T-cell (primary cell): ENCODE measurements around the gene KCNA5. TPM values are rescaled to one million over a fixed set of nuclear protein-coding genes. Genes with fewer than 3 reads are reported as not detected.

Experiments
- ATAC-seq, 4 experiments: fragments of 200-7000 bp in 3 of 4; fragments of 150-1000 bp in 1 of 4; cut with Tn5 transposase; replicated peaks in 1 of 4; 1 replicate in 3 of 4; 2 replicates in 1 of 4; pipeline ENCODE4 v1.10.0; 2021; ENCODE audit warnings: moderate library complexity in 3 of 4, mild to moderate bottlenecking in 2 of 4, moderate number of reproducible peaks in 1 of 4
- CTCF ChIA-PET, 2 donors: fragments of 300-600 bp; sonication (Branson Sonifier 250); formaldehyde crosslinking; loops; one replicate each; lab custom pipeline; 2022; ENCODE audit warnings: antibody characterized with exemption in 2 of 2; lab: Charles Lee
- POLR2A ChIA-PET, 2 donors: fragments of 300-600 bp; sonication (Branson Sonifier 250); formaldehyde crosslinking; loops; one replicate each; lab custom pipeline; 2022; ENCODE audit warnings: antibody characterized with exemption in 2 of 2; lab: Charles Lee
- DNase-seq, 35 experiments: peaks; one replicate each; pipeline versions ENCODE4 v3.0.0 to v3.0.0-alpha.2; 2013 to 2023
- H3K27ac ChIP-seq: one replicate; pipeline ENCODE4 v1.5.1; 2013; ENCODE audit warnings: low read length
- H3K27me3 ChIP-seq, 2 experiments: replicated peaks in 1 of 2; 1 replicate in 1 of 2; 2 replicates in 1 of 2; pipeline versions ENCODE4 v1.6.1 to v1.7.0; 2013; ENCODE audit warnings: low read length in 1 of 2, mixed read lengths in 1 of 2; ENCODE audit not compliant: control insufficient read depth in 2 of 2, insufficient read depth in 2 of 2; ENCODE audit errors: extremely low read depth in 1 of 2
- H3K36me3 ChIP-seq, 2 donors: 1 replicate in 1 of 2; 2 replicates in 1 of 2; pipeline versions ENCODE4 v1.6.1 to v1.7.0; 2013; ENCODE audit warnings: low read length in 1 of 2; ENCODE audit not compliant: control insufficient read depth in 2 of 2, insufficient read depth in 1 of 2; ENCODE audit errors: extremely low read depth in 1 of 2
- H3K4me1 ChIP-seq, 2 experiments: 1 replicate in 1 of 2; 2 replicates in 1 of 2; pipeline versions ENCODE4 v1.6.1 to v1.7.0; 2013; ENCODE audit warnings: low read length in 2 of 2, mixed read lengths in 1 of 2; ENCODE audit not compliant: insufficient read depth in 2 of 2, control insufficient read depth in 1 of 2; ENCODE audit errors: extremely low read depth in 1 of 2
- H3K4me3 ChIP-seq, 2 donors: 1 replicate in 1 of 2; 2 replicates in 1 of 2; pipeline versions ENCODE4 v1.5.1 to v1.7.0; 2013; ENCODE audit warnings: mild to moderate bottlenecking in 2 of 2, low read length in 1 of 2, moderate library complexity in 1 of 2; ENCODE audit not compliant: control insufficient read depth in 1 of 2; ENCODE audit errors: extremely low read depth in 1 of 2
- H3K9me3 ChIP-seq: 2 replicates; pipeline ENCODE4 v1.7.0; 2013
- H3K27ac Mint-ChIP-seq, 2 donors: one replicate each; pipeline ENCODE4 v1.8.0; 2020 to 2021; ENCODE audit warnings: mild to moderate bottlenecking in 2 of 2, mixed read lengths in 2 of 2
- H3K27me3 Mint-ChIP-seq, 2 donors: one replicate each; pipeline ENCODE4 v1.8.0; 2021 to 2022; ENCODE audit warnings: mixed read lengths in 2 of 2
- H3K36me3 Mint-ChIP-seq: one replicate; pipeline ENCODE4 v1.8.0; 2021; ENCODE audit warnings: mixed read lengths
- H3K4me1 Mint-ChIP-seq, 3 donors: one replicate each; pipeline ENCODE4 v1.8.0; 2020 to 2022; ENCODE audit warnings: mixed read lengths in 3 of 3, mild to moderate bottlenecking in 1 of 3
- H3K4me3 Mint-ChIP-seq, 3 donors: one replicate each; pipeline ENCODE4 v1.8.0; 2020 to 2022; ENCODE audit warnings: mild to moderate bottlenecking in 3 of 3, mixed read lengths in 3 of 3, moderate library complexity in 3 of 3
- H3K9me3 Mint-ChIP-seq, 3 donors: one replicate each; pipeline ENCODE4 v1.8.0; 2020 to 2022; ENCODE audit warnings: mixed read lengths in 3 of 3
- WGBS: methylation state at CpG from one replicate; pipeline ENCODE4 v1.1.5; 2013; ENCODE audit warnings: missing lambda C conversion rate; ENCODE audit not compliant: insufficient coverage; 5-methylcytosine and 5-hydroxymethylcytosine counted together
- total RNA-seq, 35 experiments: library from RNA in 6 of 35; stranded (reverse) in 6 of 35; fragments of 120-200 nt in 1 of 35; gene quantifications; one replicate each; pipeline versions ENCODE4 v1.2.1 to v1.2.4 and lab custom pipeline; 2013 to 2026

The KCNA5 gene
- total RNA-seq (not detected), total RNA-seq (lab: John Stamatoyannopoulos, UW) (0 to 0.22 (median 0) reads per million in 29 experiments)
- not detected for total RNA-seq (2013)

DNA sequence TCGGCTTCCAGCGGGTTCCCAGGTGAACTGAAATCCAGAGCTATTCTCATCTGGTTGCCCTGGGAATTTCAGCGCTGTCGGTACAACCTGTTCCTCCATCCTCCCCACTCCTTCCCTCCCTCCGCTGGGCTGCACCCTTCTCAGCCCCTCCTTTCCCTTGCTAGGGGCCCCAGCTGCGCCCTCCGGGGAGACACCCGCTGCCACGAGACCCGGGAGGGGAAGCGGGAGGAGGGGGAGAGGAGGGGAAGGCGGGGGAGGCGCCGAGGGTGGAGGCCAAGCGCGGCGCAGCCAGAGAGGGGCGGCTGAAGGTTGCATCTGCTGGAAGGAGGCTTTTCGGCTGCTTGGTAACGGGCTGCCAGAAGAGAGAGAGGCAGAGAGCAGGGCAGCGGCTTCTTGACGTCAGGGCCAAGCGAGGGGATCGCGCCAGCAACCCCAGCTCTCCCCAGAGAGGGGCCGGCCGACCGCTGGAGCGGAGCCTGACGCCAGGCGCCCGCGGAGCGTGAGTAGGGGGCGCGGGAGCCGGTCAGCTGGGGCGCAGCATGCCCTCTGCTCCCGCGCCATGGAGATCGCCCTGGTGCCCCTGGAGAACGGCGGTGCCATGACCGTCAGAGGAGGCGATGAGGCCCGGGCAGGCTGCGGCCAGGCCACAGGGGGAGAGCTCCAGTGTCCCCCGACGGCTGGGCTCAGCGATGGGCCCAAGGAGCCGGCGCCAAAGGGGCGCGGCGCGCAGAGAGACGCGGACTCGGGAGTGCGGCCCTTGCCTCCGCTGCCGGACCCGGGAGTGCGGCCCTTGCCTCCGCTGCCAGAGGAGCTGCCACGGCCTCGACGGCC is at the start of gene KCNA5:
Gene KCNA5 (plus strand): TSS at position 291 of the 831 bp plus-strand sequence. CDS start 269 bp downstream, at position 560.
- no peaks in the 10 kb centered on the region for H3K9me3 Mint-ChIP-seq
- no peak for ATAC-seq
- peak in 1 of 35 experiments; percentile 12 for DNase-seq
- H3K27me3 Mint-ChIP-seq = peaks cover 39 to 43% of the 10 kb centered on the region in 2 donors
- Histone ChIP-seq H3K27ac (no peak within 1 kb of the TSS), H3K4me3 (no peak within 1 kb of the TSS), H3K9me3 (no peaks in the 10 kb centered on the region), H3K36me3 (no peaks in the 10 kb centered on the region), H3K27me3 (peaks cover 6 to 27% of the 10 kb centered on the region in 2 experiments), H3K4me1 (no peaks in the 10 kb centered on the region)
- no peak within 1 kb of the TSS for H3K27ac Mint-ChIP-seq
- no peaks in the 10 kb centered on the region for H3K36me3 Mint-ChIP-seq
- 5% methylated on average over 61 of the region's 68 CpGs for WGBS
- CTCF ChIA-PET = interaction anchor here in 1 of 2 donors (0.6 kb wide), 1 partner anchor 20 kb away, joined by 6 read pairs; no protein-coding TSS in a partner anchor
- H3K4me1 Mint-ChIP-seq = no peaks in the 10 kb centered on the region
- no peak within 1 kb of the TSS for H3K4me3 Mint-ChIP-seq
- POLR2A ChIA-PET = no interaction called here

DNA sequence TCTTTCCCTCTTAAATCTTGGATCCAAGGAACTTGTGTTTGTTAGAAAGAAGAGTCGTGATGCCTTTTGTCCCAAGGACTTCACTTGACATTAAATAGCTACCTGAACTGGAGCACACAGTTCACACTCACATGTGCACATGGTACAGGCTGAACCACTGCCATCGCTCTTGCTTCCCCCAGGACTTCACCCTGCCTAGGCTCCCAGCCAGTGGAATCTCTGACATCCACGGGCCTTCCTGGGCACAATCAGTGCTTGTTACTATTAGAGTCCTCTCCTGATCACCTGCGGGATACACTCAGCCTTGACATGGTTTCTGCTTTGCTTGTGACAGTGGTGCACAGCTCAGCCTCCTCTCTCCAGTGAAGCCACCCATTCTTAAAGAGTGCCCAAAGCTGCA is 49.1 kb upstream of the KCNA5 start:
- no peak overlapping the region for H3K4me3 ChIP-seq
- Mint-ChIP-seq H3K36me3 (no peaks in the 10 kb centered on the region), H3K27me3 (peaks cover 39 to 43% of the 10 kb centered on the region in 2 donors), H3K27ac (no peak overlapping the region), H3K4me3 (no peak overlapping the region), H3K4me1 (no peaks in the 10 kb centered on the region), H3K9me3 (no peaks in the 10 kb centered on the region)
- H3K4me1 ChIP-seq = no peaks in the 10 kb centered on the region
- no peak overlapping the region for H3K27ac ChIP-seq
- no peaks in the 10 kb centered on the region for H3K36me3 ChIP-seq
- H3K9me3 ChIP-seq = no peaks in the 10 kb centered on the region
- DNase-seq (no peak), ATAC-seq (no peak)
- CTCF ChIA-PET = no interaction called here
- peaks cover 2 to 12% of the 10 kb centered on the region in 2 experiments for H3K27me3 ChIP-seq
- POLR2A ChIA-PET = interaction anchor here in 1 of 2 donors (0.6 kb wide), 1 partner anchor 85 kb away, joined by 5 read pairs; the partner anchor contains the start of gene KCNA1
- 68% methylated on average over 3 of the region's 4 CpGs for WGBS

DNA sequence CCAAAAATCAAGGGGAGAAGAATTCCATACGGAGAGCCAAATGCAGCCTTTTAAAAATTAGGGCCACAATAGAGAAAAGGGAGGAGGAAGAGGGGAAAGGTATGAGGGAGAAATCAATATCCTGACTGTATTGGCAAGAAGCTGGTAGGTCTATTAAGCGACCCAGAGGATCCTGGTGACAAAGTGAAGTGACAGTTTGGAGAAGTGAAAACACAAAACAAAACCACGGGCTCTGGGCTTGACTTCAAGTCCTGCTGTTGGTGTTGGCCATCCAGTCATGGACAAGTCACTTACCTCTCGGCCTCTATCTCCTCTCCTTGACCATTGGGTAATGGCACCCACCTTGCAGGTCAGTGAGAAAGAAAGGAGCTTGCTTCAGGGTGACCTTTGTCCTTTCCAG is 47.0 kb upstream of the KCNA5 start:
- H3K27ac ChIP-seq = no peak overlapping the region
- POLR2A ChIA-PET = no interaction called here
- Mint-ChIP-seq H3K36me3 (no peaks in the 10 kb centered on the region), H3K27me3 (peaks cover 39% of the 10 kb centered on the region in 2 donors), H3K9me3 (no peaks in the 10 kb centered on the region), H3K4me3 (no peak overlapping the region), H3K27ac (no peak overlapping the region), H3K4me1 (no peaks in the 10 kb centered on the region)
- H3K9me3 ChIP-seq = no peaks in the 10 kb centered on the region
- DNase-seq (no peak), ATAC-seq (no peak)
- H3K4me1 ChIP-seq = no peaks in the 10 kb centered on the region
- H3K27me3 ChIP-seq = peaks cover 0 to 28% of the 10 kb centered on the region in 2 experiments
- CTCF ChIA-PET = no interaction called here
- 86% methylated on average over 1 of the region's 4 CpGs for WGBS
- H3K36me3 ChIP-seq = no peaks in the 10 kb centered on the region
- no peak overlapping the region for H3K4me3 ChIP-seq

DNA sequence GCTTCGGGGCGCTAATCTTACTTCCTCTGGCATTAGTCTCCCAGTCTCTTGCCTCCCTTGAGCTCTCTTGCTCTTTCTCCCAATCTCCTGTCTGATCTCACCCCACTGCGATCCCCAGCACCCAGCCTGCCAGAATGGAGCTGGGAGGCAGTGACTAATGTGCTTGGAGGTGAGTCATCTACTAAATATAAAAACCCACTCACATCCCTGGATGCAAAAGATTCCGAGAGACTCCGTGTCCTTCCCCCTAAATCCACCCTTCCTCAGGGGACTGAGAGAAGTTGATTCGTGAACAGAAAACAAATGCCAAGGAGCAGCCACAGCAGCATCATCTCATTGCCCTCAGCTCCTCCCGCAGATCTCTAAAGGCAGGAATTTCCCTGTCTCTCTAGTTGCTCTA is 45.7 kb upstream of the KCNA5 start:
- no peak overlapping the region for H3K4me3 Mint-ChIP-seq
- ChIA-PET CTCF (no interaction called here), POLR2A (no interaction called here)
- no peaks in the 10 kb centered on the region for H3K4me1 ChIP-seq
- no peaks in the 10 kb centered on the region for H3K36me3 Mint-ChIP-seq
- H3K27me3 ChIP-seq = peaks cover 0 to 34% of the 10 kb centered on the region in 2 experiments
- DNase-seq (no peak), ATAC-seq (no peak)
- H3K9me3 Mint-ChIP-seq = no peaks in the 10 kb centered on the region
- H3K27ac ChIP-seq = no peak overlapping the region
- H3K4me3 ChIP-seq = no peak overlapping the region
- no peaks in the 10 kb centered on the region for H3K36me3 ChIP-seq
- peaks cover 33 to 38% of the 10 kb centered on the region in 2 donors for H3K27me3 Mint-ChIP-seq
- H3K9me3 ChIP-seq = no peaks in the 10 kb centered on the region
- 80% methylated on average over 1 of the region's 7 CpGs for WGBS
- H3K4me1 Mint-ChIP-seq = no peaks in the 10 kb centered on the region
- no peak overlapping the region for H3K27ac Mint-ChIP-seq

DNA sequence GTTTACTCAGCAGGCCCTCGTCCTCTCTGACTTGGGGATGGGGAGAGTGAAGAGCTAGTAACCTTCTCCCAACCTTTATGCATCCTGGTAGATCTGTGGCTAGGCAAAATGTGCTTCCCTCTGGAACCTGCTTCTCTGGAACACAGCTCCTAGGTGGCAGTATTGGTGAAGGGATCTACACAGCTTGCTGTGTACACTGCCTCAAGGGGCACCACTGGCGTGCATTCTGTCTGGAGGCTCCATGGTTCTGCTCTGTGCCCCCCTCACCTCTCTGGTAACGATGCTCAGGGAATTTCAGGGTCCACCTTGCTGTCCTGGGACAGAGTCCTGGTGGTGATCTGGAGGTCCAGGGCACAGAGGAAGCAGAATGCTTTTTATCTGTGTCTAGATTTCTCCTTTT is 43.5 kb upstream of the KCNA5 start:
- no peaks in the 10 kb centered on the region for H3K4me1 ChIP-seq
- no peaks in the 10 kb centered on the region for H3K4me1 Mint-ChIP-seq
- H3K36me3 ChIP-seq = no peaks in the 10 kb centered on the region
- no peak for DNase-seq
- no peak overlapping the region for H3K27ac ChIP-seq
- H3K9me3 ChIP-seq = no peaks in the 10 kb centered on the region
- no peak overlapping the region for H3K4me3 Mint-ChIP-seq
- no peak overlapping the region for H3K27ac Mint-ChIP-seq
- H3K27me3 Mint-ChIP-seq = peaks cover 32 to 34% of the 10 kb centered on the region in 2 donors
- WGBS = no CpG with 5 or more reads among the region's 3 CpGs
- peaks cover 0 to 37% of the 10 kb centered on the region in 2 experiments for H3K27me3 ChIP-seq
- ATAC-seq = no peak
- H3K4me3 ChIP-seq = no peak overlapping the region
- CTCF ChIA-PET = interaction anchor here in 1 of 2 donors (0.6 kb wide), 1 partner anchor 314 kb away, joined by 3 read pairs; no protein-coding TSS in a partner anchor
- H3K36me3 Mint-ChIP-seq = no peaks in the 10 kb centered on the region
- POLR2A ChIA-PET = no interaction called here
- H3K9me3 Mint-ChIP-seq = no peaks in the 10 kb centered on the region

DNA sequence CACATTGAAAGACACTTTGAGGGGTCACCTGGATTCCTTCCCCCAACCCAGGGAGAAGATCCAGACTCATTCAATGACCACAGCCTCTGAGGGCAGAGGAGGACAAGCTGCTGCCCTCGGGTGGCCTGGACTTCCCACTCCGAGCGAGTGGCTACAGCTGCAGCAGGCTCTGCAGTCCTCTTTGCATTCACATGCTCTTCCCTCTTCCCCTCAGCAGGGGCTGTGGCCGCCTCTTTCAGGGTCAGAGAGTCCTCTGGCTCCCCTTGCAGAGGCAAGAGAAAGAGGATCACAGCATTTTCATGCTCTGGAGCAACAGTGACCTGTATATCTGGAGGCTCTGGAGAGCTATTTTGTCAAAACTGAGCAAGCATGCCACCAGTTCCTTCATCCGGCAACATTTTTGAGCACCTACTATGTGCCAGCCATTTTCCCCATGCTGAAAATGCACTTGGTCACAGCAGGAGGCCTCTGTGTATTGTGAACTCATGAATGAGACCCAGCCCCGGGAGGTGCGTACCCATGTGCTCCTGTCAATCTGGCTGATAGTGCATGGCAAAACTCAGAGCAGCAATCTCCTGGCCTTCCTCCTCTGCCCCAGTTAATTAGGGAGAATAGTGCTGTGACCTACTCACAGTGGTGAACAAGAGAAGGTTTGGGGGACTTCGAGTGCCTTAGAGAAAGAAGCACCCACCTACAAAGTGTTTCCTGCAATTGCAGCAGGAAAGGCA is 42.9 kb upstream of the KCNA5 start:
- Histone ChIP-seq H3K9me3 (no peaks in the 10 kb centered on the region), H3K4me1 (no peaks in the 10 kb centered on the region), H3K27ac (no peak overlapping the region), H3K36me3 (no peaks in the 10 kb centered on the region), H3K27me3 (peaks cover 0 to 34% of the 10 kb centered on the region in 2 experiments), H3K4me3 (no peak overlapping the region)
- peaks cover 29% of the 10 kb centered on the region in 2 donors for H3K27me3 Mint-ChIP-seq
- H3K27ac Mint-ChIP-seq = no peak overlapping the region
- WGBS = 65% methylated on average over 4 of the region's 8 CpGs
- no peaks in the 10 kb centered on the region for H3K4me1 Mint-ChIP-seq
- no peak overlapping the region for H3K4me3 Mint-ChIP-seq
- no peaks in the 10 kb centered on the region for H3K36me3 Mint-ChIP-seq
- ATAC-seq (no peak), DNase-seq (no peak)
- H3K9me3 Mint-ChIP-seq = no peaks in the 10 kb centered on the region
- CTCF ChIA-PET = interaction anchor here in 1 of 2 donors (0.6 kb wide), 1 partner anchor 314 kb away, joined by 3 read pairs; no protein-coding TSS in a partner anchor
- POLR2A ChIA-PET = no interaction called here
